ENCODE results near the gene MOB1B.

Gene MOB1B

DNA sequence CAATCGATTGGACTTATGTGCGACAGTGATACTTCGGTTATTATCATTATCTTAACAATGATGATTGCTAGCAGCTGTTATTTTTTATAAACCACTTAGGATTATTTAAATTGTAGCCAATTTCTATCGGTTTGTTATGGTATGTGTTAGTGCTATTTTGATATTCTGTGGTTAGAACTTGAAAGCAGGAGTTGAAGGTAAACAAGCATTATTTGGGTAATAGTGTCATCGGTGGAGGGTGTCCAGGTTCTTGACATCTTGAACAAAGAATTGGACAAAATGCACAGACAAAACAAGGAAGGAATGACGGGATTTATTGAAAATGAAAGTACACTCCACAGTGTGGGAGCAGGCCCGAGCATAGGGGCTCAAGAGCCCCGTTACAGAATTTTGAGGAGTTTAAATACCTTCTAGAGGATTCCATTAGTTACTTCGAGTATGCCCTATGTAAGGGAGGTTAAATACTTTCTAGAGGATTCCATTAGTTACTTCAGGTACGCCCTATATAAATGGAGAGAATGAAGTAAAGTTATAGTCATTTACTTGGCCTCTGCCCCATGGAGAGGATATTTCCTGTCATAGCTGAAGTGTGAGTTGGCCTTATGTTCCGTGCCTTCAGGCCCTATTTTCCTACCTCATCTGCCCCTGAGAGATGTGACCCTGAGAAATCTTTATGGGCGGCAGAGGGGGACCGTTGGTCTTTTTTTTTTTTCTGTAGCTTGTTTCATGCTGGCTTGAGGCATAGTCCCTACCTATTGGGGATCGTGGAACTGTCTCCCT lies 13.1 kb downstream of the MOB1B start:
- no peak for DNase-seq

- DNase-seq = no peak
These were observed 13.8 kb downstream of the MOB1B start for GRCh38 chr4:70915874-70916559.

GRCh38 chr4:70920592-70920991 lies 18.4 kb downstream of the MOB1B start:
- DNase-seq = peak; percentile 12

- peak; percentile 26 for DNase-seq
These were observed 23.2 kb downstream of the MOB1B start for GRCh38 chr4:70925418-70925817.

DNA sequence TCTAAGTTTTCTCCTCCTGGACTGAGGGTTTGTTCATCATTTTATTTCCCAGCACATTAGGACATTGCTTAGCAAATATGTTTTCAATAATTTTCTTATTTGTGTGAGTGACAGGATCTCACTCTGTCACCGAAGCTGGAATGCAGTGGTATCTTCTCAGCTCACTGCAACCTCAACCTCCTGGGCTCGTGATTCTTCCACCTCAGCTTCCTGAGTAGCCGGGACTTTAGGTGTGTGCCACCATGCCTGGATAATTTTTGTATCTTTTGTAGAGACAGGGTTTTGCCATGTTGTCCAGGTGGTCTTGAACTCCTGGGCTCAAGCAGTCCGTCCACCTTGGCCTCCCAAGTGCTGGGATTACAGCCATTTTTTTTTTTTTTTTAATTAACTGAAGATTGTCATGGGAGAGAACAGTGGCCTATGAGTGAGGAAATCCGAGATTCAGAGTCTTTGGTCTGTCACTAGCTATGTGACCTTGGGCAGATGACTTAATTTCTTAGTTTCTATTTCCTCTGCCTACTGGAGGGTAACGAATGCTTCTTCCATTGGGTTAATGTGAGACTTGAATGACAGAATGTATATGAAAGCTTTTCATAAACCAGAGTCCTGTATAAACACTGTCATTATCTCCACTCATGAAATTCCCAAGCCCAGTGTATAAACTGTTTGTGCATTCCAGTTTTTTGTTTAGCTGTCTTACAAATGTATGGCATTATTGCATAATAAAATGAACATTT lies 23.9 kb downstream of the MOB1B start:
- DNase-seq = no peak

DNA sequence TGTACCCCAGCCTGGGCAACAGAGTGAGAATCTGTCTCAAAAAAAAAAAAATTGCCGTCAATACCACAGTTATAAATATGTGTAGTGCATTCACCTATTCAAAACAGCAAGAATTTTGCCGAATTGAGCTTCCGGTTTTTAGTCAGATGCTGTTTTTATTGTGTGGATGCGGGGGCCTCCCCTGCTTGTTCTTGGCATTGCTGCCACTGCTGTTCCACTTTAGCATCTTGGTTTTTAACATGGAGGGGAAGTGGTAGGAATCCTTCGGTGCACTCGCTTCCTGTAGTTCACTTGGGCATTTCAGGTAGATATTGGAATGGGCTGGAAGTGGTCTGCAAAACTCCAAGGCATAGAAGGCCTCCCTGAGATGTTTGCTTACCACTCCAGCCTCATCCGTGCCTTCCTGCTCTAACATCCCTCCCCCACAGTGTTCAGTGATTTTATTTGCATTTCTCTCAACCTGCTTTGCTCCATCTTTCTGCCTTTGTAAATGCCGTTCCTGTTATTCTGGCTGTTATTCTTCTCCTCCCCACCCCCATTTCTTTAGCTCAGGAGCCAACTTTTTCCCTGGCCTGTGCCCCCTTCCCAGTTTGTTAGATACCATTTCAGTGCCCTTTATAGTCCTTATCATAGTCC lies 25.5 kb downstream of the MOB1B start:
- no peak for DNase-seq

DNA sequence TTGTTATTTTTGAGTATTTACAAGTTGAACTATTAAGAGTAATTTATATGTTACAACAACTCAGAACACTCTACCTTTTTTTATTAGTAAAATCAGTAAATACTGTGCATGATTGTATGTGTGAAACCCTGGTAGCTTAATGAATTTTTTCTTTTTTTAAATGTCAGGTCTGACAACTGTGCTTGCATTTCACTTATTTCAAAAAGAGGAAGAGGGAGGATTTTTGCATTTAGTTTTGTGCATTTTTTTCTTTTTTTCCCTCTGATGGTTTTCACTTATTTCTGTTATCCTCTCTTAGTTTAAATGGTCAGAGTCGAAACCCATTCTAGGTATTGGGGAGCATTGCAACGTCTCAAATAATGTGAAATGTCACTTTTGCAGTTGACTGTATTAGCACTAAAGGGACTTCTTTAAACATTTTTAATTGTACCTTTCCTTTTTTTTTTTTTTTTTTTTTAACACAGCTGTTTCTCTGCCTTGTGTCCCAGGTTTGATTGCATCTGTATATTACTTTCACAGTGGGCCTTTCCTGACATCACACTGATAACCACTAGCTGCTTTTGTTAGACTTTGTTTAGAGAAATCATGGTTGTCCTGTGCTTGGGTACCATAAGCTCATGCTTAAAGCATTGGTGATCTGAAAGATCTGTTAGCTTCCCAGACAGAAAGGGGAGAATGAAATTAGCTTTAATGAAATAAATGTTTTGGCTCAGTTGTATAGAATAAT lies 28.5 kb downstream of the MOB1B start:
- DNase-seq = peak; percentile 30

DNA sequence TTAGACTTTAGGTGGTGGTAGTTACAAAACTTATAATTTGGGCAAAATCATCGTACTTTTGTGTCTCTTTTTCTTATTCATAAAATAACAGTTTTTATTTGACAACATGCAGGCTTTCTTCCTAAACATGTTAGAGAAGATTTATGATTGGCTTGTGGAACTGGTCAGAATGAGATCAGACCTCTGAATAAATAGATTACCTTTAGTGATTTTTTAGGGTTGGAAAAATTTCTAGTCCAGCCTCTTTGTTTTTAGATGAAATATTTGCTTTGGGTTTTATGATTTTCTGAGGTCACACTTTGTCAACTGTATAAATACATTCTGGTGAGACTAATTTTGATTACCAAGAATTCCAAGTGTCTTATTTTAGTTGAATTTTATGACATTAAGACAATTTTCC lies 29.2 kb downstream of the MOB1B start:
- no peak for DNase-seq

GRCh38 chr4:70932984-70933383 lies 30.8 kb downstream of the MOB1B start:
- DNase-seq = no peak

- DNase-seq = peak; percentile 25
These were observed 33.0 kb downstream of the MOB1B start for GRCh38 chr4:70935038-70935695.

GRCh38 chr4:70936200-70936787 lies 34.1 kb downstream of the MOB1B start:
- DNase-seq = peak; percentile 45

- peak; percentile 53 for DNase-seq
These were observed 35.9 kb downstream of the MOB1B start for GRCh38 chr4:70938086-70938485.

GRCh38 chr4:70940134-70940533 lies 38.0 kb downstream of the MOB1B start:
- no peak for DNase-seq

GRCh38 chr4:70943114-70943513 lies 40.9 kb downstream of the MOB1B start:
- DNase-seq = peak; percentile 59

DNA sequence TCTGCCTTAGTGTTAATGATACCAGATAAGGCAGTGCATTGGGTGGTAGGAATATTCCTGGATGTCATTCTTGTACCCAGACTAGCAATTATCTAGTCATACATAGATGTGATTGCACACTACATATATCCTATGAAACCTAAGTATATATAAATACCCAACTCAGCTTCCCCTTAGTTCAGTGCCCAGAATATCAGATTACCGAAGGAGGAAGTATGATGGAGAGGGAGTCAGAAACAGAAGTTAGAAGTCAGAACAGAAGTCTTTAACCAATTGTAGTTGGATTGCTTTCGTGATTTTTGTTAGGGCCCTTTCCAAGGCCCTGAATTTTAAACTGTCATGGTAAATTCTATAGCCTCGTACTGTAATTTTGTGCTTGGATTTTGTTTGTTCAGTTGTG lies 42.9 kb downstream of the MOB1B start:
- peak; percentile 83 for DNase-seq

DNA sequence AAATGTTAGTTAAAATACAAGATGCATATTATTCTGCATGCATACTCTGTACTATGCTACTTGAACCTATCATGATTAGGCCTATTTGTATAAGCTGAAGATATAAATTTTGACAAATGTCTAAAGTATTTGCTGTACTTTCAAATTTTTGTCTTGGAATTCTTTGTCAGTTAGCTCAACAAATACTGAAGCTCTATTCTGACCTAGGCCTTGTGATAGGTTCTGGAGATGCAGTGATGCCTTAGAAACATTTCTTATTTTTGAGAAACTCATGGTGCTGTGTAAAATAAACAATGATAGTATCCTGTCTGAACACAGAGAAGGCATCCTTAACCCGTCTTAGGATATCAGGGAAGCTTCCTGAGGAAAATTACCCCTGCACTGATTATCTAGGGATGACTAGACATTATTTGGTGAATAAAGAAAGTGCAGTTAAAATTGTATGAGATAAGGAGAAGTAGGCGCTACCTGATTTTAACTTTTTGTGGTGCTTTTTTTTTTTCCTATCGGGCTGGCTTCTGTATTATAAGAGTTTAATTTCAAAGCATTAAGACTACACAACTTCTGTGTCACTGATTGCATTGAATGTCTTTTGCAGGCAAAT lies 43.4 kb downstream of the MOB1B start:
- no peak for DNase-seq

DNA sequence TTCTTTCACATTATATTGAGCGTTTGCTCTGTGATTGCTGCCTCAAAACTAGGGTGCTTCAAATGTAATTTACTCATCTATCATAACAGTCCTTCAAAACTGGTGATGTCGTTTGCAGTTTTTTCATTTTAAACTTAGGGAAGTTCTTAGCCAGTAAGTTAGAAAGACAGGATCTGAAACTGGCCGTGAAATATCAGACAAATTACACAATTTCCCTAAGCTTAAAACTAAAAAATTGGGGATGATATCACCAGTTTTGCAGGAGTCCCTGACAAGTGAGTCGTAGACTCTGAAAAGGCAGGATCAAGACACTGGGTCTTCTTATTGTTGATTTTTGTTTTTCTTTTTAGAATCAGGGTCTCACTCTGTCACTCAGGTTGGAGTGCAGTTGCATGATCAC lies 44.8 kb downstream of the MOB1B start:
- no peak for DNase-seq

DNA sequence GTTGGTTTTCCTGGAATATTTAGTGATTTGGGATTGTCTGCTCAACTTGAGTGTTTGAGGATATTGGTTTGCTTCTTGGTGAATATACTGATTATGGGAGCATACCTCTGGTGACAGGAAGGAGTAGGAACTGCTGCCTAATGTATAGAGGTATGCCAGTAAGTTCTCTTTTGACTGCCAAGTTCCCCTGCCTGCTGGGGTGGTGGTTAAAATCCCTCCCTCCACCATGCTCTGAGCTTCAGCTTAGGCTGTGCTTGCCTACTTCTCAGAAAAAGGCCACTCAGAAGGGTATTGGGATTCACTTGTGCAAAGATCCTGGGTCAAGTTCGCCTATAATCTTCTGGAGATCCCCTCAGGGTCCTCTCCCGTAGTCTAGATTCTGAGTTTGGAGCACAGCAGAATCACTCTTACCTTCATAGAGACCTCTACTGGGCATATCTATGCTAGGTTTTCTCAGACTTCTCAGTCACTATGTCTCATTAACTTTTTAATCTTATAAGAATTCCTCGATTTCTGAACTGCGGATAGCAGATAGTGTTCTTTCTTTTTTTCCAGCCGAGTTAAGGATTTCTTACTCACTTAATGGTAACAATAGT lies 46.6 kb downstream of the MOB1B start:
- peak; percentile 15 for DNase-seq

GRCh38 chr4:70954032-70954431 lies 51.9 kb downstream of the MOB1B start:
- DNase-seq = peak; percentile 26

GRCh38 chr4:70956549-70957210 lies 54.5 kb downstream of the MOB1B start:
- no peak for DNase-seq
